A673 (cell line): ENCODE data around the gene BBS2. TPM values are rescaled to one million over a fixed set of nuclear protein-coding genes. Genes with fewer than 3 reads are reported as not detected.

Experiments
- BruUV-seq: library from RNA; stranded (reverse); fragments of 400-500 nt; replicated peaks from 2 replicates; lab custom pipeline; 2021; lab: Mats Ljungman, UMichigan
- CTCF ChIA-PET: fragments of 300-600 bp; sonication (Branson Sonifier 250); formaldehyde crosslinking; loops from one replicate; lab custom pipeline; 2022; ENCODE audit warnings: antibody characterized with exemption; lab: Charles Lee
- POLR2A ChIA-PET: fragments of 300-600 bp; sonication (Branson Sonifier 250); formaldehyde crosslinking; loops from one replicate; lab custom pipeline; 2022; ENCODE audit warnings: antibody characterized with exemption; ENCODE audit not compliant: low non-redundant PET; lab: Charles Lee
- DNase-seq: peaks from one replicate; pipeline ENCODE4 v3.0.0-alpha.2; 2015; ENCODE audit warnings: low spot score
- H3K27ac ChIP-seq: fragments of 200-600 bp; sonication (generic); 2 replicates; pipeline ENCODE4 v1.5.1; 2016; ENCODE audit warnings: mixed run types, low read depth, mild to moderate bottlenecking, mixed read lengths, antibody characterized with exemption, low read length; ENCODE audit not compliant: poor library complexity, severe bottlenecking
- H3K27me3 ChIP-seq: fragments of 200-600 bp; sonication (generic); replicated peaks from 2 replicates; pipeline ENCODE4 v1.6.1; 2017; ENCODE audit warnings: mixed run types, low read depth, mild to moderate bottlenecking, mixed read lengths, antibody characterized with exemption, low read length; ENCODE audit not compliant: insufficient read depth, poor library complexity
- H3K36me3 ChIP-seq: fragments of 200-600 bp; sonication (generic); 2 replicates; pipeline ENCODE4 v1.6.1; 2016; ENCODE audit warnings: mixed run types, mild to moderate bottlenecking, mixed read lengths, antibody characterized with exemption, low read length; ENCODE audit not compliant: insufficient read depth, poor library complexity, severe bottlenecking
- H3K4me1 ChIP-seq: fragments of 200-600 bp; sonication (generic); 2 replicates; pipeline ENCODE4 v1.6.1; 2017; ENCODE audit warnings: mixed run types, mild to moderate bottlenecking, mixed read lengths, antibody characterized with exemption, low read length; ENCODE audit not compliant: insufficient read depth, poor library complexity, severe bottlenecking
- H3K4me3 ChIP-seq: fragments of 200-600 bp; sonication (generic); 2 replicates; pipeline ENCODE4 v1.5.1; 2016; ENCODE audit warnings: low read depth, mixed run types, mild to moderate bottlenecking, mixed read lengths, low read length; ENCODE audit not compliant: poor library complexity, severe bottlenecking
- H3K9me3 ChIP-seq: fragments of 200-600 bp; sonication (generic); 2 replicates; pipeline ENCODE4 v1.6.1; 2016; ENCODE audit warnings: mixed run types, low read depth, mild to moderate bottlenecking, mixed read lengths, antibody characterized with exemption, low read length; ENCODE audit not compliant: poor library complexity, severe bottlenecking
- CTCF ChIP-seq: fragments of 300-800, 200-600 bp; sonication (generic); conservative IDR thresholded peaks from 2 replicates; pipeline ENCODE4 v1.5.1; 2017; ENCODE audit warnings: low read depth, mild to moderate bottlenecking, antibody characterized with exemption, low read length, moderate library complexity, mixed read lengths
- EZH2 ChIP-seq: fragments of 200-600 bp; sonication (generic); IDR thresholded peaks from 2 replicates; pipeline ENCODE4 v1.6.1; 2017; ENCODE audit warnings: borderline replicate concordance, low read depth, mild to moderate bottlenecking, mixed read lengths, antibody characterized with exemption, low read length; ENCODE audit not compliant: poor library complexity, severe bottlenecking
- intact Hi-C: fragments of 100-400 bp; cut with micrococcal nuclease; formaldehyde crosslinking; loops from one replicate; pipeline ENCODE4 v1.10.0; 2022; ENCODE audit not compliant: unreplicated experiment
- total RNA-seq: library from RNA; stranded (reverse); gene quantifications from 2 replicates; pipeline ENCODE4 v1.2.3, GENCODE V29; 2021

The BBS2 gene
- total RNA-seq, 1 experiment from 2014 or later: 22.1 TPM

- DNase-seq: peak; percentile 24
- ChIA-PET POLR2A (no interaction called here), CTCF (interaction anchor here (0.7 kb wide), 1 partner anchor 160 kb away, joined by 3 read pairs; no protein-coding TSS in a partner anchor)
- intact Hi-C loops: no loop called here
- peaks cover 39% of the 10 kb centered on the region for H3K36me3 ChIP-seq
- TF ChIP-seq EZH2 (no peak), CTCF (no peak)
- peak overlapping the region; percentile 66 for H3K27ac ChIP-seq
- no peak overlapping the region for H3K4me3 ChIP-seq
- no peaks in the 10 kb centered on the region for H3K9me3 ChIP-seq
- no TSS peak for BruUV-seq
- H3K27me3 ChIP-seq: no peaks in the 10 kb centered on the region
- H3K4me1 ChIP-seq: peaks cover 39% of the 10 kb centered on the region
Measured at GRCh38 chr16:56478281-56479049, 41.4 kb downstream of the BBS2 start.

GRCh38 chr16:56477096-56477878, 42.5 kb downstream of the BBS2 start:
- ChIA-PET POLR2A (no interaction called here), CTCF (no interaction called here)
- Histone ChIP-seq H3K36me3 (peaks cover 51% of the 10 kb centered on the region), H3K4me1 (peaks cover 39% of the 10 kb centered on the region), H3K27ac (peak overlapping the region; percentile 57), H3K9me3 (no peaks in the 10 kb centered on the region), H3K27me3 (no peaks in the 10 kb centered on the region), H3K4me3 (no peak overlapping the region)
- TF ChIP-seq CTCF (no peak), EZH2 (no peak)
- peak; percentile 91 for DNase-seq
- intact Hi-C loops: no loop called here
- no TSS peak for BruUV-seq

GRCh38 chr16:56475201-56475600, 44.6 kb downstream of the BBS2 start:
- Histone ChIP-seq H3K4me1 (peaks cover 39% of the 10 kb centered on the region), H3K9me3 (no peaks in the 10 kb centered on the region), H3K36me3 (peaks cover 72% of the 10 kb centered on the region), H3K4me3 (no peak overlapping the region), H3K27ac (peak overlapping the region; percentile 36), H3K27me3 (no peaks in the 10 kb centered on the region)
- ChIA-PET POLR2A (no interaction called here), CTCF (no interaction called here)
- intact Hi-C loops: no loop called here
- DNase-seq: peak; percentile 93
- TF ChIP-seq CTCF (no peak), EZH2 (no peak)
- no TSS peak for BruUV-seq
